B cell (primary cell): ENCODE measurements around the gene UBXN6. TPM values are rescaled to one million over a fixed set of nuclear protein-coding genes. Genes with fewer than 3 reads are reported as not detected.

Experiments used
- ATAC-seq: fragments of 200-7000 bp; cut with Tn5 transposase; one replicate; pipeline ENCODE4 v1.10.0; 2021; ENCODE audit warnings: low read depth, mild to moderate bottlenecking, moderate number of reproducible peaks, moderate library complexity
- CTCF ChIA-PET: fragments of 350-600 bp; sonication (Branson Sonifier 250); formaldehyde crosslinking; loops from one replicate; lab custom pipeline; 2021; ENCODE audit warnings: antibody characterized with exemption, inconsistent platforms; lab: Charles Lee
- POLR2A ChIA-PET: fragments of 350-600 bp; sonication (Branson Sonifier 250); formaldehyde crosslinking; loops from one replicate; lab custom pipeline; 2021; ENCODE audit warnings: antibody characterized with exemption; lab: Charles Lee
- DNase-seq: peaks from one replicate; pipeline ENCODE4 v3.0.0; 2013
- H2AFZ ChIP-seq: 2 replicates; pipeline ENCODE4 v1.6.1; 2012; ENCODE audit warnings: mild to moderate bottlenecking, low read depth, low read length; ENCODE audit not compliant: insufficient read depth, poor library complexity, severe bottlenecking
- H3K27ac ChIP-seq, 2 donors: 1 replicate in 1 of 2; 2 replicates in 1 of 2; pipeline ENCODE4 v1.5.1; 2012 to 2013; ENCODE audit warnings: low read length in 2 of 2, mild to moderate bottlenecking in 2 of 2, moderate library complexity in 1 of 2
- H3K27me3 ChIP-seq, 4 experiments: fragments of 200-600 bp in 1 of 4; sonication (generic) in 1 of 4; replicated peaks in 1 of 4; 1 replicate in 2 of 4; 2 replicates in 2 of 4; pipeline versions ENCODE4 v1.6.1 to v1.7.0; 2013 to 2016; ENCODE audit warnings: low read length in 3 of 4, mild to moderate bottlenecking in 2 of 4, mixed read lengths in 1 of 4, moderate library complexity in 1 of 4; ENCODE audit not compliant: insufficient read depth in 4 of 4, control insufficient read depth in 3 of 4; ENCODE audit errors: control extremely low read depth in 1 of 4
- H3K36me3 ChIP-seq, 2 experiments: replicated peaks in 1 of 2; 1 replicate in 1 of 2; 2 replicates in 1 of 2; pipeline versions ENCODE4 v1.6.1 to v1.7.1; 2013; ENCODE audit warnings: low read length in 1 of 2; ENCODE audit not compliant: insufficient read depth in 2 of 2, control insufficient read depth in 1 of 2; ENCODE audit errors: control extremely low read depth in 1 of 2, extremely low read depth in 1 of 2
- H3K4me1 ChIP-seq, 2 donors: fragments of 200-600 bp in 1 of 2; sonication (generic) in 1 of 2; 1 replicate in 1 of 2; 2 replicates in 1 of 2; pipeline versions ENCODE4 v1.5.1 to v1.6.1; 2013 to 2017; ENCODE audit warnings: low read length in 2 of 2; ENCODE audit not compliant: control insufficient read depth in 2 of 2, insufficient read depth in 2 of 2
- H3K4me2 ChIP-seq: replicated peaks from 2 replicates; pipeline ENCODE3; 2012; ENCODE audit warnings: mild to moderate bottlenecking, low read depth, low read length; ENCODE audit not compliant: poor library complexity, severe bottlenecking
- H3K4me3 ChIP-seq, 5 experiments: fragments of 200-600 bp in 1 of 5; sonication (generic) in 1 of 5; 1 replicate in 3 of 5; 2 replicates in 2 of 5; pipeline versions ENCODE4 v1.5.1 to v1.7.0; 2011 to 2016; ENCODE audit warnings: low read length in 4 of 5, mild to moderate bottlenecking in 4 of 5, low read depth in 2 of 5, control low read depth in 1 of 5, moderate library complexity in 1 of 5; ENCODE audit not compliant: insufficient read depth in 1 of 5; ENCODE audit errors: control extremely low read depth in 1 of 5, extremely low read depth in 1 of 5
- H3K79me2 ChIP-seq: fragments of 200-600 bp; sonication (generic); one replicate; pipeline ENCODE4 v1.6.0; 2016; ENCODE audit warnings: low read length; ENCODE audit not compliant: control insufficient read depth, insufficient read depth
- H3K9ac ChIP-seq: fragments of 200-600 bp; sonication (generic); 2 replicates; pipeline ENCODE4 v1.6.1; 2017; ENCODE audit warnings: mild to moderate bottlenecking, low read length, moderate library complexity
- H3K9me3 ChIP-seq, 3 donors: one replicate each; pipeline versions ENCODE4 v1.6.1 to v1.7.1; 2013; ENCODE audit warnings: low read length in 2 of 3; ENCODE audit not compliant: control insufficient read depth in 2 of 3, insufficient read depth in 1 of 3; ENCODE audit errors: control extremely low read depth in 1 of 3
- H4K20me1 ChIP-seq: 2 replicates; pipeline ENCODE4 v1.6.0; 2012; ENCODE audit warnings: mild to moderate bottlenecking, low read length; ENCODE audit not compliant: insufficient read depth, control insufficient read depth, poor library complexity, severe bottlenecking
- H3K27ac Mint-ChIP-seq: one replicate; pipeline ENCODE4 v1.8.0; 2021; ENCODE audit warnings: mixed read lengths
- H3K27me3 Mint-ChIP-seq: one replicate; pipeline ENCODE4 v1.8.0; 2021; ENCODE audit warnings: mixed read lengths
- H3K4me1 Mint-ChIP-seq: one replicate; pipeline ENCODE4 v1.8.0; 2021; ENCODE audit warnings: mixed read lengths
- H3K4me3 Mint-ChIP-seq: one replicate; pipeline ENCODE4 v1.8.0; 2021; ENCODE audit warnings: mixed read lengths
- H3K9me3 Mint-ChIP-seq: one replicate; pipeline ENCODE4 v1.8.0; 2022; ENCODE audit warnings: mixed read lengths; ENCODE audit not compliant: insufficient read depth
- CTCF ChIP-seq: fragments of 200-600 bp; IDR thresholded peaks from one replicate; pipeline ENCODE4 v1.8.0; 2022; ENCODE audit warnings: antibody characterized with exemption, mild to moderate bottlenecking
- EZH2 ChIP-seq: IDR thresholded peaks from 2 replicates; pipeline ENCODE4 v1.6.1; 2012; ENCODE audit warnings: borderline replicate concordance, low read depth, mild to moderate bottlenecking, moderate library complexity, low read length; ENCODE audit not compliant: insufficient read depth, poor library complexity, severe bottlenecking
- WGBS: methylation state at CpG from one replicate; pipeline ENCODE4 v1.1.5; 2013; ENCODE audit warnings: missing lambda C conversion rate; ENCODE audit not compliant: insufficient coverage; 5-methylcytosine and 5-hydroxymethylcytosine counted together
- intact Hi-C: fragments of 100-400 bp; cut with micrococcal nuclease; formaldehyde crosslinking; loops from one replicate; pipeline ENCODE4 v1.10.0; 2022
- polyA plus RNA-seq: library from polyadenylated mRNA; depleted of rRNA; stranded (reverse); fragments of >200 nt; gene quantifications from 2 replicates; pipeline ENCODE4 v1.2.3, GENCODE V29; 2012
- total RNA-seq, 2 donors: library from RNA; stranded (reverse); fragments of 120-200 nt in 1 of 2; gene quantifications; 1 replicate in 1 of 2; 2 replicates in 1 of 2; pipeline versions ENCODE4 v1.2.3 to v1.2.4, GENCODE V29; 2013 to 2022

Gene UBXN6
- total and polyA plus RNA-seq, 2 donors (not counting 1 experiment from before 2014, with no cell fraction given), result 75.8 to 76.6 TPM

GRCh38 chr19:4504891-4505569, 47.4 kb upstream of the UBXN6 start:
- Histone ChIP-seq H3K4me1 (no peaks in the 10 kb centered on the region), H3K79me2 (no peaks in the 10 kb centered on the region), H3K36me3 (peaks cover 0 to 11% of the 10 kb centered on the region in 2 experiments), H2AFZ (no peak overlapping the region), H3K9ac (no peak overlapping the region), H3K9me3 (peaks cover 0 to 12% (median 0%) of the 10 kb centered on the region in 3 donors), H3K4me3 (no peak overlapping the region), H3K27me3 (no peaks in the 10 kb centered on the region), H3K4me2 (no peak overlapping the region), H3K27ac (no peak overlapping the region), H4K20me1 (no peaks in the 10 kb centered on the region)
- POLR2A ChIA-PET, result interaction anchor here (0.6 kb wide), 1 partner anchor 630 kb away, joined by 4 read pairs; no protein-coding TSS in a partner anchor
- Mint-ChIP-seq H3K27me3 (no peaks in the 10 kb centered on the region), H3K4me1 (no peaks in the 10 kb centered on the region), H3K4me3 (no peak overlapping the region), H3K27ac (no peak overlapping the region), H3K9me3 (no peaks in the 10 kb centered on the region)
- 80% methylated on average over 14 of the region's 15 CpGs for WGBS
- CTCF ChIA-PET, result no interaction called here
- ATAC-seq (no peak), DNase-seq (no peak)
- intact Hi-C loops, result no loop called here
- TF ChIP-seq CTCF (no peak), EZH2 (no peak)

- POLR2A ChIA-PET, result no interaction called here
- no peak overlapping the region for H2AFZ ChIP-seq
- intact Hi-C loops, result no loop called here
- H3K27ac ChIP-seq, result no peak overlapping the region
- Mint-ChIP-seq H3K9me3 (no peaks in the 10 kb centered on the region), H3K27ac (no peak overlapping the region), H3K4me1 (no peaks in the 10 kb centered on the region), H3K27me3 (no peaks in the 10 kb centered on the region), H3K4me3 (no peak overlapping the region)
- H3K36me3 ChIP-seq, result peaks cover 0 to 11% of the 10 kb centered on the region in 2 experiments
- H4K20me1 ChIP-seq, result no peaks in the 10 kb centered on the region
- TF ChIP-seq EZH2, result no peak
- TF ChIP-seq CTCF, result no peak
- H3K4me2 ChIP-seq, result no peak overlapping the region
- H3K27me3 ChIP-seq, result no peaks in the 10 kb centered on the region
- CTCF ChIA-PET, result no interaction called here
- H3K9ac ChIP-seq, result no peak overlapping the region
- H3K4me3 ChIP-seq, result no peak overlapping the region
- H3K4me1 ChIP-seq, result no peaks in the 10 kb centered on the region
- H3K9me3 ChIP-seq, result peaks cover 0 to 8% (median 0%) of the 10 kb centered on the region in 3 donors
- 97% methylated on average over 23 of the region's 23 CpGs for WGBS
- no peaks in the 10 kb centered on the region for H3K79me2 ChIP-seq
- DNase-seq, result no peak
- no peak for ATAC-seq
These were observed 46.7 kb upstream of the UBXN6 start for GRCh38 chr19:4504297-4504701.
